COR-L47 (cell line): ENCODE results near the gene PRX.
"Not testable (repeated sequence)": the region's sequence is repeated elsewhere in the genome, so short reads cannot be mapped to it uniquely, and the experiment has no call there.

ENCODE experiments used
- DNase-seq: peaks from one replicate; lab custom pipeline; 2025; lab: John Stamatoyannopoulos, UW

PRX gene

DNA sequence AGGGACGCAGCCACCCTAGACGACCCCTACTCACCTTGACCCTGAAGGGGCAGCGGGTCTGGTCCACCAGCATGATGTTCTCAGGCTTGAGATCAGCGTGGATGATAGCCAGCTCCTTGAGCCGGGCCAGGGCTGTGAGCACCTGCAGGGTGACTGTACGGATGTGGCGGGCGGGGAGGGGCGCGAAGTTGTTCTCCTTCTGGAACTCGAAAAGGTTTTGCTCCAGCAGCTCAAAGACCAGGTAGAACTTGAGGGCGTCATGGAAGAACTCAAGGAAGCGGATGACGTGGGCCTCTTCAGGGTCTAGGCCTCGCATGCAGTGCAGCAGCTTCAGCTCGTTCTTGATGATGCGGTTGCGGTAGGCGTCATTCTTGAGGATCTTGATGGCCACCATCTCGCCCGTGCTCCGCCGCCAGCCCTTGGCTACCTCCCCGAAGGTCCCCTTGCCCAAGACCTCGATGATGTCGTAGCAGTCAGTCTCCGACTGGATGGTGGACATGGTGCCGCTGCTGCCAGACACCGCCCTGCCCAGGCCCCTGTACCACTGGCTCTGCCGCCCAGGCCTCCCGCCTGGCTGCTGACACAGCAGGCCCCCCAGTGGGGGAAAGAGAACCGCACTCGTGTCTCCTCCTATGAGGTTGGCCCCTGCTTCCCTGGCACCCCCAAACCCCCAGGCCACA, 23.6 kb downstream of the PRX start:
- DNase-seq: no peak

GRCh38 chr19:40388481-40388880, 24.7 kb downstream of the PRX start:
- DNase-seq: no peak

DNA sequence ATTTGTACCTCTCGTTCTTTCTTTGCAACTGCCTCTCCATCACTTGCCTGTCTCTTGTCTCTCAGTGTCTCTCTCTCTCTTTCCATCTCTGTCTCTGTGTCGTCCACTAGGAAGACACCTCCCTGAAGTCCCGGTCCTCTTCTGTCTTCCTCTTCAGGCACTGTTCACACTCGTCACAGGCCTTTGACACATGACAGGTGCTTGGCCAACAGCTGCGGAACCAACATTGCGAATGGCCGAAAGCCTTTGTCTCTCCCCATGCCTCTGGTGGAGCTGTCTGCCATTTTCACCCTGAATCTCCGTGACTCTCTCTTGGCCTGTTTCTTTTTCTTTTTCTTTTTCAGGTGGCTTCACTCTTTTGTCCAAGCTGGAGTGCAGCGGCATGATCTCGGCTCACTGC, 26.0 kb downstream of the PRX start:
- no peak for DNase-seq

GRCh38 chr19:40383668-40384248, 29.4 kb downstream of the PRX start:
- no peak for DNase-seq

DNA sequence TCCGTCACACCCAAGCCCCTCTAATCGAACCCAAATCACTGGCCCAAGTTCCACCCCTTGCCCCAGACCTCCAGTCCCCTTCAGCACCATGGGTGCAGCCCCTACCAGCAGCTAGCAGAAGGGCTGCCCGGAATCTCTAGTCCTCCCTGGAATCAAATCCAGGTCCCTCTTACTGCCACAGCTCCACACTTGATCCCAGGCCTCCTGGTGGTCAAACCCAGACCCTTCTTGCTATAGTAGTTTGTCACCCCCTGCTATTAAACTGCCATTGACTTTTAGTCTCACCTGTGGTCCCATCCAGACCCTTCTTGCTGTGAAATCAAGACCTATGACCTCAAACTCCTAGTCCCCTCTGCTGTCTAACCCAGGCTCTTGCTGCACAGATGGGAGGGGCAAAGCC, 31.9 kb downstream of the PRX start:
- no peak for DNase-seq

GRCh38 chr19:40380199-40381037, 32.8 kb downstream of the PRX start:
- no peak for DNase-seq

GRCh38 chr19:40379446-40380198, 33.6 kb downstream of the PRX start:
- no peak for DNase-seq

DNA sequence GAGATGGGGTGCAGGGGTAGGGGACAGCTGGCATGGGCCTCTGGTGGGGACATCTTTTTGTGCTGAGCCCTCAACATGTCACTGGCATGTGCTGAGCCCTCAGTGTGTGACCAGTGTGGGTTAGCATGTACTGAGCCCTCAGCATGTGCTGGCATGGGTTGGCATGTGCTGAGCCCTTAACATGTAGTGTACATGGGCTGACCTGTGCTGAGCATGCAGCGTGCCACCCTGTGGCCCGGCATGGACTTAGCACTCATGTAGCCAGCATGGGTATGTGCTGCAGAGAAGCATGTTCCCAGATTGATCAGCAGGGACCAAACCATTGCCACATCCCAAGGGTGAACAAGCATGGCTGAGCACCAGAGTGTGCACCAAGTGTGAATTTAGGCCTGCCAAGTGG, 34.7 kb downstream of the PRX start:
- DNase-seq: no peak

- no peak for DNase-seq
Measured at GRCh38 chr19:40377876-40378385, 35.2 kb downstream of the PRX start.

GRCh38 chr19:40376286-40376862, 36.8 kb downstream of the PRX start:
- DNase-seq: no peak

DNA sequence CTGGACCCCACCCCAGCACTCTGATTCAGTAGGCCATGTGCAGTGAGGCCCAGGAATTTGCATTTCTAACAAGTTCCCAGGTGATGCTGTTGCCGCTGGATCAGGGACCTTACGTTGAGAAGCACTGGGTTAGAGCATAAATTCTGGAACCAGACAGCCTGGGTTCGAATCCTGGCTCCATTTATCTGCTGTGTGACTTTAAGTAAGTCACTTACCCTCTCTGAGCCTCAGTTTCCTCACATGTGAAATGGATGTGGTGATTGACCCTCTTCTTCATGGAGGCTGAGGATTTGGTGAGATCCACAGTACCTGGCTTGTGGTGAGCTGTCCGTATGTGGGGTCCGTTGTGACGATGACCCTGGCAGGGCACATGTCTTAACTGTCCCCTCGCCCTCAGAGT, 39.1 kb downstream of the PRX start:
- DNase-seq: no peak

DNA sequence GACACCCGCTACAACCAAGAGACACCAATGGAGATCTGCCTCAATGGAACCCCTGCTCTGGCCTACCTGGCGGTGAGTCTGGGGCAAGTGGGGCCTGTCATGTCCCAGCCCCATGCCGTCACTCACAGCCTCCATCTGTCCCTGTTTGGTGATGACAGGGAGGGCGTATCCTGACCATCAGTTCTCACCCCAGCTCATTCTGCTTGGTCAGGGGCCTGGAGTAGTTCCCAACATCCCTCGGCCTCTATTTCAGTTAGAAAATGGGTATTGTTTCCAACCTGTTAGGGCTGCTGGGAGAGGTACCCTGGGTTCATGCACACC, 41.4 kb downstream of the PRX start:
- DNase-seq: no peak

DNA sequence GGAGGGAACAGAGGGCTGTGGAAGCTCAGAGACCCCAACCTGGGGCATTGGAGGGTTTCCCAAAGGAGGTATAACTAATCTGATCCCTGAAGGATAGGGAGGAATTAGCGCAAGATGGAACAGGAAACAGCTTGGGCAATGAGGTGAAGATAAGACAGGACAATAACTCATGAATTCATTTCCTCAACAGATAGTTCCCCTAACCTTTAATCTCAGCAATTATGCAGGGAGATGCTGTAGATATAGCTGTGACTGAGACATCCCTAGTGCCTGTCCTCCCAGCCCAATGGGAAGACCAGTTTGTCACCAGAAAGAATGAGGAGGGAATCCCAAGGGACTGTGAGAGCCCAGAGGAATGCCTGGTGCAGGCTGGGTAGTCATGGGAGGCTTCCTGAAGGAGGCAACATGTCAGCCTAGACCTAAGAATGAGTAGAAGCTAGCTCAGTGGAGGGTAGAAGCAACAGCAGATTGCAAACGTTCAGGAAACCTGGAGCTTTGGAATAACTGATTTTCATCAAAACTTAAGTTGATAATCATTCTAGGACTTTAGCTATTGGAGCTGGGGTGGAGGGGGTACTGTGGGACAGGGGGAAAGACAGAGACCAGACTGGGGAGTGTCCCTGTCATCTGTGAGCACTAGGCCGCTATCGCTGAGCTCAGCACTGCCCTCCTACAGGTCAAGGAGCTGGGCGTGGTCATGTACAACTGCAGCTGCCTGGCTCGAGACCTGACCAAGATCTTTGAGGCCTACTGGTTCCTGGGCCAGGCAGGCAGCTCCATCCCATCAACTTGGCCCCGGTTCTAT, 42.0 kb downstream of the PRX start:
- no peak for DNase-seq

- not testable (repeated sequence) for DNase-seq
Measured at GRCh38 chr19:40370253-40370652, 42.9 kb downstream of the PRX start.

DNA sequence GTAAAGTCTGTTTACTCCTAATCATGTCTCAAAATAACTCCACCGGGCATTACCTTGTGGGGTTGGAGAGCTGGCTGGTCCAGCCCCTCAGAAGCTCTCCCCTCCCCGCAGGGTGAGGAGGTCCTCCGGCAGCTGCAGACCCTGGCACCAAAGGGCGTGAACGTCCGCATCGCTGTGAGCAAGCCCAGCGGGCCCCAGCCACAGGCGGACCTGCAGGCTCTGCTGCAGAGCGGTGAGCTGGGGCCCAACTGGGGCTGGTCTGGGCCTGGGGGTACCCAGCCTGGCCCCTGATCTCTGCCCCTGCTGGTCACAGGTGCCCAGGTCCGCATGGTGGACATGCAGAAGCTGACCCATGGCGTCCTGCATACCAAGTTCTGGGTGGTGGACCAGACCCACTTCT, 43.4 kb downstream of the PRX start:
- DNase-seq: no peak

- no peak for DNase-seq
Measured at GRCh38 chr19:40367577-40368434, 45.4 kb downstream of the PRX start.

GRCh38 chr19:40366697-40367561, 46.2 kb downstream of the PRX start:
- DNase-seq: no peak

- no peak for DNase-seq
Measured at GRCh38 chr19:40365613-40366401, 47.4 kb downstream of the PRX start.
